HCT116 (cell line): ENCODE data around the gene ECE1. TPM values are rescaled to one million over a fixed set of nuclear protein-coding genes. Genes with fewer than 3 reads are reported as not detected.

Experiments used
- ATAC-seq: fragments of 200-7000 bp; cut with Tn5 transposase; 2 replicates; pipeline ENCODE4 v1.9.1; 2020; ENCODE audit warnings: mild to moderate bottlenecking, moderate library complexity
- BruUV-seq: library from RNA; stranded (reverse); fragments of 400-500 nt; replicated peaks from 2 replicates; lab custom pipeline; 2021; lab: Mats Ljungman, UMichigan
- CTCF ChIA-PET: fragments of 300-600 bp; sonication (Branson Sonifier 250); formaldehyde crosslinking; loops from one replicate; lab custom pipeline; 2021; ENCODE audit warnings: antibody characterized with exemption; lab: Charles Lee
- POLR2A ChIA-PET: fragments of 300-600, 350-600 bp; sonication (Branson Sonifier 250); formaldehyde crosslinking; loops from one replicate; lab custom pipeline; 2021; ENCODE audit warnings: antibody characterized with exemption; lab: Charles Lee
- RAD21 ChIA-PET, 2 experiments: fragments of 300-600 bp; sonication (Branson Sonifier 250); formaldehyde crosslinking; loops; one replicate each; lab custom pipeline; 2023; ENCODE audit warnings: low total read pairs in 2 of 2; ENCODE audit not compliant: uncharacterized antibody in 2 of 2, unreplicated experiment in 2 of 2, low non-redundant PET in 1 of 2; lab: Charles Lee
- DNase-seq: peaks from one replicate; pipeline ENCODE4 v3.0.0-alpha.2; 2010; ENCODE audit warnings: low read depth, low spot score
- H2AFZ ChIP-seq: fragments of 200-600 bp; shearing (Covaris generic), sonication (generic); 2 replicates; pipeline ENCODE4 v1.6.1; 2017; ENCODE audit warnings: low read depth, mixed run types, mixed read lengths, antibody characterized with exemption, low read length; ENCODE audit not compliant: poor library complexity, severe bottlenecking
- H3K27ac ChIP-seq: 2 replicates; pipeline ENCODE4 v1.5.1; 2012; ENCODE audit warnings: low read depth, low read length
- H3K27me3 ChIP-seq: fragments of 200-600 bp; sonication (generic); 2 replicates; pipeline ENCODE4 v1.6.1; 2016; ENCODE audit warnings: mixed run types, low read length, mixed read lengths; ENCODE audit not compliant: insufficient read depth
- H3K36me3 ChIP-seq, 2 experiments: fragments of 200-500 bp in 1 of 2; fragments of 200-600 bp in 1 of 2; sonication (Bioruptor generic) in 1 of 2; sonication (generic) in 1 of 2; 2 replicates each; pipeline versions ENCODE4 v1.5.1 to v1.6.1; 2014 to 2016; ENCODE audit warnings: low read length in 2 of 2, inconsistent platforms in 1 of 2, mixed read lengths in 1 of 2, mixed run types in 1 of 2; ENCODE audit not compliant: insufficient read depth in 2 of 2, control insufficient read depth in 1 of 2
- H3K4me1 ChIP-seq, 2 experiments: fragments of 200-600 bp in 1 of 2; sonication (generic) in 1 of 2; 2 replicates each; pipeline versions ENCODE4 v1.5.1 to v1.6.1; 2012 to 2017; ENCODE audit warnings: low read length in 2 of 2, inconsistent platforms in 1 of 2, mild to moderate bottlenecking in 1 of 2, mixed read lengths in 1 of 2, mixed run types in 1 of 2, moderate library complexity in 1 of 2; ENCODE audit not compliant: insufficient read depth in 2 of 2, control insufficient read depth in 1 of 2
- H3K4me2 ChIP-seq: fragments of 200-600 bp; sonication (generic); 2 replicates; pipeline ENCODE4 v1.6.1; 2017; ENCODE audit warnings: mixed run types, low read length, mixed read lengths
- H3K4me3 ChIP-seq, 2 experiments: fragments of 200-600 bp in 1 of 2; sonication (generic) in 1 of 2; replicated peaks in 1 of 2; 2 replicates each; pipeline ENCODE4 v1.5.1; 2011 to 2016; ENCODE audit warnings: low read length in 2 of 2, control low read depth in 1 of 2, low read depth in 1 of 2, mild to moderate bottlenecking in 1 of 2, mixed read lengths in 1 of 2, mixed run types in 1 of 2
- H3K79me2 ChIP-seq: fragments of 200-600 bp; sonication (generic); 2 replicates; pipeline ENCODE4 v1.6.1; 2017; ENCODE audit warnings: mild to moderate bottlenecking, mixed run types, low read length, moderate library complexity, mixed read lengths; ENCODE audit not compliant: insufficient read depth
- H3K9ac ChIP-seq: fragments of 200-600 bp; sonication (generic); 2 replicates; pipeline ENCODE4 v1.6.1; 2016; ENCODE audit warnings: low read length, mixed read lengths
- H3K9me2 ChIP-seq: fragments of 200-600 bp; sonication (generic), shearing (Covaris generic); 2 replicates; pipeline ENCODE4 v1.6.1; 2017; ENCODE audit warnings: mixed run types, mild to moderate bottlenecking, moderate library complexity; ENCODE audit not compliant: insufficient read depth
- H3K9me3 ChIP-seq, 2 experiments: fragments of 200-500 bp in 1 of 2; fragments of 200-600 bp in 1 of 2; sonication (Bioruptor generic) in 1 of 2; sonication (generic) in 1 of 2; 2 replicates each; pipeline ENCODE4 v1.6.1; 2014 to 2017; ENCODE audit warnings: low read length in 2 of 2, mixed read lengths in 2 of 2, inconsistent platforms in 1 of 2, low read depth in 1 of 2, mild to moderate bottlenecking in 1 of 2, mixed run types in 1 of 2, moderate library complexity in 1 of 2; ENCODE audit not compliant: control insufficient read depth in 1 of 2, insufficient read depth in 1 of 2
- H4K20me1 ChIP-seq: fragments of 200-600 bp; sonication (generic), shearing (Covaris generic); 2 replicates; pipeline ENCODE4 v1.6.1; 2017; ENCODE audit warnings: mixed run types, mild to moderate bottlenecking, moderate library complexity; ENCODE audit not compliant: insufficient read depth
- ATF3 ChIP-seq: IDR thresholded peaks from 2 replicates; pipeline ENCODE4 v1.6.1; 2012
- CEBPB ChIP-seq: IDR thresholded peaks from 2 replicates; pipeline ENCODE4 v1.6.1; 2012; ENCODE audit warnings: low read depth
- EGR1 ChIP-seq: IDR thresholded peaks from 2 replicates; pipeline ENCODE4 v1.6.1; 2012; ENCODE audit warnings: low read depth
- ELF1 ChIP-seq: IDR thresholded peaks from 2 replicates; pipeline ENCODE4 v1.6.1; 2012; ENCODE audit warnings: low read depth, borderline replicate concordance
- EZH2 ChIP-seq: fragments of 200-600 bp; sonication (generic); IDR thresholded peaks from 2 replicates; pipeline ENCODE4 v1.6.1; 2017; ENCODE audit warnings: antibody characterized with exemption, mixed run types
- FOSL1 ChIP-seq: IDR thresholded peaks from 2 replicates; pipeline ENCODE4 v1.6.1; 2012; ENCODE audit warnings: low read depth
- JUND ChIP-seq: IDR thresholded peaks from 2 replicates; pipeline ENCODE4 v1.6.1; 2012
- POLR2A ChIP-seq: IDR thresholded peaks from 2 replicates; pipeline ENCODE4 v1.7.0; 2011; ENCODE audit warnings: borderline replicate concordance; ENCODE audit not compliant: insufficient read depth, insufficient read length; ENCODE audit errors: extremely low read depth
- RAD21 ChIP-seq: IDR thresholded peaks from 2 replicates; pipeline ENCODE4 v1.6.1; 2012; ENCODE audit warnings: low read depth, mild to moderate bottlenecking
- SIN3A ChIP-seq: IDR thresholded peaks from 2 replicates; pipeline ENCODE4 v1.6.1; 2012; ENCODE audit warnings: low read depth
- SP1 ChIP-seq: IDR thresholded peaks from 2 replicates; pipeline ENCODE4 v1.6.1; 2012; ENCODE audit warnings: low read depth
- YY1 ChIP-seq: IDR thresholded peaks from 2 replicates; pipeline ENCODE4 v1.6.1; 2011; ENCODE audit warnings: low read length, low read depth, moderate library complexity, mild to moderate bottlenecking; ENCODE audit not compliant: insufficient replicate concordance; ENCODE audit errors: extremely low read depth
- ZBTB33 ChIP-seq: IDR thresholded peaks from 2 replicates; pipeline ENCODE4 v1.6.1; 2011; ENCODE audit warnings: mild to moderate bottlenecking, low read length, moderate library complexity; ENCODE audit not compliant: insufficient replicate concordance; ENCODE audit errors: extremely low read depth
- ZFX ChIP-seq: fragments of 450-650 bp; IDR thresholded peaks from 2 replicates; pipeline ENCODE4 v1.6.1; 2017
- intact Hi-C: fragments of 100-400 bp; cut with micrococcal nuclease; formaldehyde crosslinking; loops from 2 replicates; pipeline ENCODE4 v1.10.0; 2022
- total RNA-seq: library from RNA; stranded (reverse); gene quantifications from one replicate; pipeline ENCODE4 v1.2.1, GENCODE V29; 2021; ENCODE audit not compliant: unreplicated experiment

ECE1 gene
- total RNA-seq, 1 experiment from 2014 or later = 66.8 TPM

DNA sequence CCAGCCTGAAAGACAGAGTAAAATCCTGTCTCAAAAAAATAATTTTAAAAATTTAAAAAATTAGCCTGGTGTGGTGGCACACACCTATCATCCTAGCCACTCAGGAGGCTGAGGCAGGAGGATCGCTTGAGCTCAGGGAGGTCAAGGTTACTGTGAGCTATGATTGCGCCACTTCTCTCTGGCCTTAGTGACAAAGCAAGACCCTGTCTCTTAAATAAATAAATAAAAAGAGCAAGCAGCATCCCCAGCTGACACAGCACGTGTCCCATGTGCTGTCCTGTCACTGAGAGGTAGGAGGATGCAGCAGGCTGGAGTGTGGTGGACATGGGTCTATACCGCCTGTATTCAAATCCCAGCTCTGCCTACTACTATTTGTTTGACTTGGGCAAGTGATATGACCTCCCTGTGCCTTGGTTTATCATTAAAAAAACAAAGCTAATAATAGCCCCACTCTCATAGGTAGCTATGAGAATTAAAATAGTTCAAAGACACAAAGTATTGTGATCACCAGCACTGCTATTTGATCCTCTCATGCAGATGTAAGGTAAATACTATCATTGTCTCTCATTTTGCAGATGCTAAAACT, 22.2 kb upstream of the ECE1 start:
- no peaks in the 10 kb centered on the region for H3K9me2 ChIP-seq
- BruUV-seq = no TSS peak
- no peak overlapping the region for H3K9ac ChIP-seq
- no peak overlapping the region for H3K27ac ChIP-seq
- no peak overlapping the region for H3K4me2 ChIP-seq
- intact Hi-C loops = no loop called here
- ChIA-PET RAD21 (no interaction called here), CTCF (no interaction called here), POLR2A (no interaction called here)
- H3K9me3 ChIP-seq = no peaks in the 10 kb centered on the region
- ATAC-seq (no peak), DNase-seq (no peak)
- no peak overlapping the region for H2AFZ ChIP-seq
- H3K36me3 ChIP-seq = no peaks in the 10 kb centered on the region
- TF ChIP-seq SP1 (no peak), SIN3A (no peak), JUND (no peak), POLR2A (no peak), EZH2 (no peak), ZFX (no peak), ATF3 (no peak), YY1 (no peak), RAD21 (no peak), CEBPB (no peak)
- H3K27me3 ChIP-seq = no peaks in the 10 kb centered on the region
- H3K79me2 ChIP-seq = peaks cover 32% of the 10 kb centered on the region
- no peak overlapping the region for H3K4me3 ChIP-seq
- no peaks in the 10 kb centered on the region for H4K20me1 ChIP-seq
- H3K4me1 ChIP-seq = peaks cover 22 to 41% of the 10 kb centered on the region in 2 experiments; a peak in 3 of 4 replicates

- CTCF ChIA-PET = no interaction called here
- intact Hi-C loops = no loop called here
- Histone ChIP-seq H2AFZ (no peak overlapping the region), H3K4me3 (no peak overlapping the region), H3K27me3 (no peaks in the 10 kb centered on the region), H3K4me1 (peaks cover 24 to 44% of the 10 kb centered on the region in 2 experiments; a peak in 3 of 4 replicates), H3K9me2 (no peaks in the 10 kb centered on the region), H3K27ac (no peak overlapping the region; the same call in 1 of the 2 replicates), H4K20me1 (no peaks in the 10 kb centered on the region), H3K9ac (no peak overlapping the region), H3K4me2 (no peak overlapping the region), H3K9me3 (no peaks in the 10 kb centered on the region), H3K79me2 (peaks cover 29% of the 10 kb centered on the region), H3K36me3 (no peaks in the 10 kb centered on the region)
- DNase-seq (no peak), ATAC-seq (no peak)
- TF ChIP-seq EGR1 (no peak), ZBTB33 (no peak), ELF1 (no peak), CEBPB (no peak), EZH2 (no peak), FOSL1 (no peak), RAD21 (no peak)
- RAD21 ChIA-PET = no interaction called here
- POLR2A ChIA-PET = no interaction called here
- no TSS peak for BruUV-seq
These were observed 20.8 kb upstream of the ECE1 start for GRCh38 chr1:21311016-21311415.
